ENCODE measurements around the gene SARDH. TPM values are rescaled to one million over a fixed set of nuclear protein-coding genes. Genes with fewer than 3 reads are reported as not detected.

Gene SARDH
- total and polyA plus RNA-seq, 9 donors: 2.5 to 10.0 (median 3.3) TPM

DNA sequence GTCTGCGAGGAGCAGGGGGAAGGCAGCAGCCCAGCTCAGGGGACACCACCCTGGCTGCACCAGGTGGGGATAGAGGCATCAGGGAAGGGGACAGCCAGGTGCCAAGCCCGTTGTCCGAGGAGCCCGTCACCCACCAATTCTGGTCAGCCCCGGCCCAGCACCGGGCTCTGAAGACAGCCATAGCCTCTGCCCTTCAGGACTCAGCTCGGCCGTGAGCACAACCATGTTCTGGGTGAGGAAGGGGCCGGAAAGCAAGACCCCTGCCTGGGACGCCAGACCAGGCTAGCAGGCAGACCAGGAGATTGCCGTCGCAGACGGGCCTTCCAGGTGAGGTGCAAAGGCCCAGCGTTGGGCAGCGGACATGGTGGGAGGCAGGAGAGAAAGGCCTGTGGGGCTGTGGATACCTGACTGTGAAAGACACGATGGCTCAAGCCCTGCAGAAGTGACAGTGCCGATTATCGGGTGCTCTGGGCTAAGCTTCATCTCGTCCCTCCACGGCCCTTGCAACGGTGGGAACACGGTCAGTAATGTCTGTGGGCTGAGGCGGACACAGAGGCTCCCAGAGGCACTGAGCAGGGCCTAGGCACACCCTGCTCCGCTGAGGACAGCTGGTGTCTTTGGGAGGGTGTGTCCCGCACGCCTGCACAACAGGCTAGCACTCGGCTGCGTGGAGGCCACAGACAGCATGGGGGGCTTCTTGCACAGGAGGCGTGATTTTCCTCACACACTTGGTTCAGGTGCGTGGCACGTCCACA lies 65.5 kb downstream of the SARDH start:
- intact Hi-C loops (cut with DNase I): no loop called here
- H3K4me1 ChIP-seq (ENCODE audit: insufficient read depth): no peaks in the 10 kb centered on the region
- WGBS, 3 donors: 88 to 93% (median 90%) methylated on average over 31 of the region's 31 CpGs
- no peaks in the 10 kb centered on the region for H3K36me3 ChIP-seq
- H3K27me3 ChIP-seq: no peaks in the 10 kb centered on the region
- H3K9me3 ChIP-seq: no peaks in the 10 kb centered on the region
- TF ChIP-seq CTCF (IDR thresholded peaks at IDR 0.05) (no peak), EP300 (IDR thresholded peaks at IDR 0.05) (no peak), POLR2A (IDR thresholded peaks at IDR 0.05) (no peak)
- H3K4me3 ChIP-seq: no peak overlapping the region
- no peak for DNase-seq
- no peak overlapping the region for H3K27ac ChIP-seq

- H3K27me3 ChIP-seq: no peaks in the 10 kb centered on the region
- H3K4me1 ChIP-seq (ENCODE audit: insufficient read depth): no peaks in the 10 kb centered on the region
- WGBS, 3 donors: 83 to 91% (median 89%) methylated on average over 21 of the region's 21 CpGs
- H3K9me3 ChIP-seq: no peaks in the 10 kb centered on the region
- no peak overlapping the region for H3K4me3 ChIP-seq
- TF ChIP-seq EP300 (IDR thresholded peaks at IDR 0.05): no peak
- no peak for TF ChIP-seq POLR2A (IDR thresholded peaks at IDR 0.05)
- TF ChIP-seq CTCF (IDR thresholded peaks at IDR 0.05): no peak
- H3K36me3 ChIP-seq: no peaks in the 10 kb centered on the region
- intact Hi-C loops (cut with DNase I): no loop called here
- no peak overlapping the region for H3K27ac ChIP-seq
- DNase-seq: no peak
These were observed 66.8 kb downstream of the SARDH start for GRCh38 chr9:133671371-133671770.

DNA sequence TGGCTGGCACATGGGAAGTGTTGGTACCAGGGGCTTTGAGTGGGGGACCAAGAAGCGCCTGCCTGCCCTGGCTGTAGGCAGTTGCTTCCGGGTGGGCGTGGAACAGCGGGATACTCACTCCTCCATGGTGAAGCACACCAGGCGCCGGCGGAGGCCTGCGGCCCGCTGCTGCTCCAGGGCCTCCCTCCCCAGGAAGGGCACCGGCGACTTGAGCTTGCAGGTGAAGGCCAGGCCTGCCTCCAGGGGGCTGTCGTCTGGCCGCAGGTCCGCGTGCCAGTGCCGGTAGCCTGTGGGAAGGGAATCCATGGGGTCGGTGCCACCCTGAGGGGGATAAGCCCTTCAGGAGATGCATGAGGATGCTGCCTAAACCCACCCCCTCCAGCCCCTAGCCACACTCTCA lies 67.7 kb downstream of the SARDH start:
- intact Hi-C loops (cut with DNase I): no loop called here
- TF ChIP-seq POLR2A (IDR thresholded peaks at IDR 0.05) (no peak), CTCF (IDR thresholded peaks at IDR 0.05) (no peak), EP300 (IDR thresholded peaks at IDR 0.05) (no peak)
- 94 to 96% (median 96%) methylated on average over 17 of the region's 17 CpGs for WGBS, 3 donors
- no peak overlapping the region for H3K4me3 ChIP-seq
- H3K9me3 ChIP-seq: no peaks in the 10 kb centered on the region
- H3K36me3 ChIP-seq: no peaks in the 10 kb centered on the region
- no peak for DNase-seq
- H3K4me1 ChIP-seq (ENCODE audit: insufficient read depth): no peaks in the 10 kb centered on the region
- no peaks in the 10 kb centered on the region for H3K27me3 ChIP-seq
- no peak overlapping the region for H3K27ac ChIP-seq

DNA sequence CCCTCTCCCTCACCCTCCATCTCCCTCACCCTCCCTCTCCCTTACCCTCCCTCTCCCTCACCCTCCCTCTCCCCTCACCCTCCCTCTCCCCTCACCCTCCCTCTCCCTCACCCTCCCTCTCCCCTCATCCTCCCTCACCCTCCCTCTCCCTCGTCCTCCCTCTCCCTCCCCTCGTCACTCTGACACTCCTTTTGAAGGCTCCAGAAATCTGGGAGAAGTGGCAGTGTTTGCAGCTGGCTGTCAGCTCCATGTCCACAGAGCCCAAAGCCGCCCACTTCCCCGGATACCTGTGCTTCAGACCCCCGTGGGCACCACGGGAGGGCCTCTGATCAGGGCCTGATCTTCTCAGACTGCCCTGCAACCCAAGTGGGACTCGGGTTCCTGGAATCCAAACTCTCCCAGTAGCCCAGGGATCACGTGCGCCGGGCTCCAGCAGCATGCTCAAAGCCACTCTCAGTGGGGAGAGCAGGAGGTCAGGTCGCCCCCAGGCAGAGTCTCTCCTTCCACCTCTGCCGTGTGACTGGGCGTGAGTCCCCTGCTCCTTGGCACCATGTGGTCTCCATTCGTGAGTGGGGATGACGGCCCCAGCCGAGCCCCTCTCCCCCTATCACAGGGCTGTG lies 68.9 kb downstream of the SARDH start:
- Histone ChIP-seq H3K4me1 (ENCODE audit: insufficient read depth) (no peaks in the 10 kb centered on the region), H3K27me3 (no peaks in the 10 kb centered on the region), H3K27ac (no peak overlapping the region), H3K36me3 (no peaks in the 10 kb centered on the region), H3K4me3 (no peak overlapping the region), H3K9me3 (no peaks in the 10 kb centered on the region)
- WGBS, 3 donors: 78 to 86% (median 79%) methylated on average over 14 to 15 of the region's 16 CpGs
- no peak for TF ChIP-seq POLR2A (IDR thresholded peaks at IDR 0.05)
- intact Hi-C loops (cut with DNase I): no loop called here
- no peak for DNase-seq
